Stimulated activated naive CD4-positive, alpha-beta T cell (primary cell): ENCODE measurements around the gene PDLIM5.
"Not testable (repeated sequence)": the region's sequence is repeated elsewhere in the genome, so short reads cannot be mapped to it uniquely, and the experiment has no call there.

ENCODE experiments used
- DNase-seq, 6 experiments: peaks; one replicate each; lab custom pipeline; 2025; lab: John Stamatoyannopoulos, UW

The PDLIM5 gene

GRCh38 chr4:94650134-94650495 lies 198.4 kb downstream of the PDLIM5 start:
- DNase-seq: no peak

GRCh38 chr4:94650690-94651089 lies 198.9 kb downstream of the PDLIM5 start:
- DNase-seq: no peak

- DNase-seq: no peak
Measured at GRCh38 chr4:94653095-94653649, 201.4 kb downstream of the PDLIM5 start.

- DNase-seq: no peak
Measured at GRCh38 chr4:94653984-94654609, 202.4 kb downstream of the PDLIM5 start.

- DNase-seq: no peak
Measured at GRCh38 chr4:94654714-94655113, 203.0 kb downstream of the PDLIM5 start.

- no peak for DNase-seq
Measured at GRCh38 chr4:94660614-94661013, 208.9 kb downstream of the PDLIM5 start.

GRCh38 chr4:94665021-94665420 lies 213.3 kb downstream of the PDLIM5 start:
- not testable (repeated sequence) for DNase-seq

- DNase-seq: no peak
Measured at GRCh38 chr4:94665500-94666404, 214.0 kb downstream of the PDLIM5 start.

GRCh38 chr4:94668724-94669123 lies 217.0 kb downstream of the PDLIM5 start:
- no peak for DNase-seq

- no peak for DNase-seq
Measured at GRCh38 chr4:94669672-94670664, 218.2 kb downstream of the PDLIM5 start.

GRCh38 chr4:94671113-94671512 lies 219.4 kb downstream of the PDLIM5 start:
- DNase-seq: no peak

GRCh38 chr4:94673961-94674360 lies 222.2 kb downstream of the PDLIM5 start:
- no peak for DNase-seq

- no peak for DNase-seq
Measured at GRCh38 chr4:94676970-94677369, 225.2 kb downstream of the PDLIM5 start.

GRCh38 chr4:94678896-94679295 lies 227.2 kb downstream of the PDLIM5 start:
- no peak for DNase-seq

- DNase-seq: no peak
Measured at GRCh38 chr4:94680176-94680862, 228.6 kb downstream of the PDLIM5 start.

GRCh38 chr4:94686086-94686485 lies 234.3 kb downstream of the PDLIM5 start:
- no peak for DNase-seq

GRCh38 chr4:94689155-94689860 lies 237.6 kb downstream of the PDLIM5 start:
- DNase-seq: no peak

GRCh38 chr4:94690851-94691254 lies 239.1 kb downstream of the PDLIM5 start:
- DNase-seq: no peak

- DNase-seq: no peak
Measured at GRCh38 chr4:94691552-94691951, 239.8 kb downstream of the PDLIM5 start.

GRCh38 chr4:94695384-94695783 lies 243.6 kb downstream of the PDLIM5 start:
- no peak for DNase-seq

GRCh38 chr4:94698187-94698586 lies 246.4 kb downstream of the PDLIM5 start:
- DNase-seq: no peak
